ENCODE measurements around the gene ZSCAN31. TPM values are rescaled to one million over a fixed set of nuclear protein-coding genes. Genes with fewer than 3 reads are reported as not detected.

The ZSCAN31 gene
- total RNA-seq, 1 experiment from 2014 or later, result 2.6 TPM

Other genes with a start within 250 kb of the ZSCAN31 start
- gene ZSCAN16, start 211.5 kb downstream of the ZSCAN31 start, total RNA-seq (2014; rRNA removed; shearing (Covaris generic)), result 2.9 and 4.6 TPM in 2 replicates
- 22.4 and 24.6 TPM in 2 replicates for gene ZKSCAN8, start 194.3 kb downstream of the ZSCAN31 start, total RNA-seq (2014; rRNA removed; shearing (Covaris generic))
- 14.0 and 15.5 TPM in 2 replicates for gene ZSCAN9, start 110.9 kb downstream of the ZSCAN31 start, total RNA-seq (2014; rRNA removed; shearing (Covaris generic))
- 4.4 and 4.8 TPM in 2 replicates for gene ZKSCAN4, start 83.9 kb downstream of the ZSCAN31 start, total RNA-seq (2014; rRNA removed; shearing (Covaris generic))
- gene NKAPL, start 76.9 kb downstream of the ZSCAN31 start, total RNA-seq (2014; rRNA removed; shearing (Covaris generic)), result not detected in 2 replicates
- 12.1 and 12.7 TPM in 2 replicates for gene ZSCAN26, start 69.0 kb downstream of the ZSCAN31 start, total RNA-seq (2014; rRNA removed; shearing (Covaris generic))
- 9.7 and 11.2 TPM in 2 replicates for gene PGBD1, start 54.6 kb downstream of the ZSCAN31 start, total RNA-seq (2014; rRNA removed; shearing (Covaris generic))
- gene ZKSCAN3, start 13.8 kb upstream of the ZSCAN31 start, total RNA-seq (2014; rRNA removed; shearing (Covaris generic)), result 3.9 and 4.6 TPM in 2 replicates
- gene ZSCAN12, start 63.6 kb upstream of the ZSCAN31 start, total RNA-seq (2014; rRNA removed; shearing (Covaris generic)), result 8.4 and 10.5 TPM in 2 replicates
- gene ZSCAN23, start 107.3 kb upstream of the ZSCAN31 start, total RNA-seq (2014; rRNA removed; shearing (Covaris generic)), result 1.1 and 2.3 TPM in 2 replicates
- gene GPX6, start 179.6 kb upstream of the ZSCAN31 start, total RNA-seq (2014; rRNA removed; shearing (Covaris generic)), result not detected in 2 replicates
- gene GPX5, start 189.7 kb upstream of the ZSCAN31 start, total RNA-seq (2014; rRNA removed; shearing (Covaris generic)), result not detected in 2 replicates